ENCODE measurements around the gene ATP5ME.
"Not testable (repeated sequence)": the region's sequence is repeated elsewhere in the genome, so short reads cannot be mapped to it uniquely, and the experiment has no call there.

ATP5ME gene

DNA sequence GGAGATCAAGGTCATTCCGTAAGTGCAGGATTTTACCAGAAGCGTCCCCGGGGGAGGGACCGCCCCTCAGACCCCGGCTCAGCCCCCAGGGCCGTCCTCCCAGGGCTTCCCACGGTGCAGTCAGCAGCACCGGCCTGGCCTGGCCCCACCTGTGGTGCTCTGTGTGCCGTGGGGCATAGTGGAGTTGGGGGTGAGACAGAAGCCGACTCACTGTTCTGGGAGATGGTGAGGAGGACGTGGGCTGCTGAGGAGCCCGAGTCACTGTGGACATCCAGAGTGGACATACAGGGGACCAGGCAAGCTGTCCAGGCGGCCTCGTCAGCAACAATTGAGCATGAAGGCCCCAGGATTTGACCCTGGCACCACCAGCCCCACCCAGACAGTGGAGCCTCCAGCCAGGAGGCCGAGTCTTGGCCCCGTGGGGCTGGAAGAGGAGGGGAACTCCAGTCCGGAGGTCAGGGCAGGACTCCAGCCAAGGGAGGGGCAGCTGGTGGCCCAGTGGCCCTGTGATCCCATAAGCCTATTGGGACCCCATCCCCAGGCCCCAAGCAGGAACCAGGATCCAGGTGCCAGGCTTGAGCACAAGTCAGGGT lies 19.1 kb downstream of the ATP5ME start:
- DNase-seq (ENCODE audit: insufficient read length, low spot score) (no peak), FAIRE-seq (no peak)
- TF ChIP-seq POLR2A (IDR thresholded peaks at IDR 0.05; ENCODE audit: low read depth, low read length): no peak

DNA sequence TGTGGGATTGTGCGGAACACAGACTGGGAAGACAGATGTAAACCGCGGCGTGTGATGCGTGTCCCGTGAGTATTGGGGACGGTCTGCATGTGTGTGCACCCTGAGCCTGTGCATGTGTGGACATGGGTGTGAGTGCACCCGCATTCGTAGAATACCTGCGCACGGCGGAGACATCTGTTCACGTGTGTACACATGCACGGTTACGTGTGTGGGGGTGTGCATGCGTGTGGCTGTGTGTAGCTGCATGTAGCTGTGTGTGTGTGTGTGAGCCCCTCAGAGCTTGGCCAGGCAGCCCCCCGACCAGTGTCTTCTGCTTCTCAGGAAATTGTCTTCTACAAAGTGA lies 19.6 kb downstream of the ATP5ME start:
- no peak for FAIRE-seq
- TF ChIP-seq POLR2A (IDR thresholded peaks at IDR 0.05; ENCODE audit: low read depth, low read length): no peak
- DNase-seq (ENCODE audit: insufficient read length, low spot score): no peak

DNA sequence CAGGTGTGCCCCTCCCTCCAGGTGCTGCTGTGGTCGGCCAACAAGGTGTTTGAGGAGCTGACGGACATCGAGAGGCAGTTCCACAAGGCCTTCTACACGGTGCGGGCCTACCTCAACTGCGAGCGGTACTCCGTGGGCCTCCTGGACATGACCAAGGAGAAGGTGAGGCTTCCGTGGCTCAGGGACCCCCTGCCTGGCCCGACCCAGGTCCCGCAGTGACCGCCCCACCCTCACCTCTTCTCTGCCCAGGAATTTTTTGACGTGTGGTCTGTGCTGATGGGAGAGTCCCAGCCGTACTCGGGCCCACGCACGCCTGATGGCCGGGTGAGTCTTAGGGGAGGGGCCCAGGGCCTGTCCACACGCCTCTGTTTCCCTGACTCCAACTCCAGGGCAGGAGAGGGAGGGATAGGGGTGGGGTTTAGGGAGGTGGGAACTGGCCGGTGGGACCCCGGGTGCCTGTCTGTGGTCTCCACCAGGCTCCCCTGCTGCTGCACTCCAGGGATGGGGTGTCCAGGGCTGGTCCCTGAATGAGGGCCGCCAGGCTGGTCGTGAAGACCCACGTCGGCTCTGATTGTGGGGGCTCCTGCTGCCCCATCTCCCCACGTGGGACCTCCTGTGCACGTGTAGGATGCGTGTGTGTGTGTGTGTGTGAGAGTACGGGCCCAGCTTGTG lies 20.1 kb downstream of the ATP5ME start:
- TF ChIP-seq POLR2A (IDR thresholded peaks at IDR 0.05; ENCODE audit: low read depth, low read length): no peak
- DNase-seq (ENCODE audit: insufficient read length, low spot score) (no peak), FAIRE-seq (no peak)

DNA sequence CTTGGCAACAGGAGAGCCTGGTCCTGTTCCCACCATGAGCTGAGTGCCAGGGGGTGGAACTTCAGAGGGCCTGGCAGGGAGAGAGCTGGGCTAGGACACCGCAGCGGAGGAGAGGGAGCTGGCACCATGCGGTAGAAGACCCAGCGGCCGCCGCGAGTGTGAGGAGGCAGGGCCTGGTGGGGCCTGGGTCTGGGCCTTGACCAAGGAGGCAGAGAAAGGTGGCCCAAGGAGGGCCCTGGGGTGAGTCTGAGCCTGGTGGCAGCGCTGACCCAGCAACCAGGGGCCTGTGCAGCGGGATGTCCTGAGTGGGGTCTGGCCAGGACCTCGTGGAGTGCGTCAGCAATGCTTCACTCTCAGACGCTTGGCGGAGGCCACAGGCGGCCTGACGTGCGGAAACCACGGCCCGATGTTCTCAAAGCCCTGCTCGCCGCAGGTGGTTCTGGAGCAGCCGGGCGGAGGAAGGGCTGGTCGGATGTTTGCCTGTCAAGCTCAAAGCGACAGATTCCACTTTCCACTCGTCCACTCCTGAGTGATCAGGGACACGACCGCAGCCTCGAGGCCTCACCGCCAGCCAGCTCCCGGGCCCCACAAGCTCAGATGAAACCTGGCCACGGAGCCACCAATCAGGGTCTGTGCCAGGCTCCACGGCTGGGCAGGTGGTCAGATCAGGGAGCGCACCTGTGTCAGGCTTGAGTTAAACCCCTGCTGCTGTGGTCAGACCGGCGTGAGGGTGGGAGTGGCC lies 20.8 kb downstream of the ATP5ME start:
- DNase-seq (ENCODE audit: insufficient read length, low spot score) (no peak), FAIRE-seq (no peak)
- TF ChIP-seq POLR2A (IDR thresholded peaks at IDR 0.05; ENCODE audit: low read depth, low read length): no peak

DNA sequence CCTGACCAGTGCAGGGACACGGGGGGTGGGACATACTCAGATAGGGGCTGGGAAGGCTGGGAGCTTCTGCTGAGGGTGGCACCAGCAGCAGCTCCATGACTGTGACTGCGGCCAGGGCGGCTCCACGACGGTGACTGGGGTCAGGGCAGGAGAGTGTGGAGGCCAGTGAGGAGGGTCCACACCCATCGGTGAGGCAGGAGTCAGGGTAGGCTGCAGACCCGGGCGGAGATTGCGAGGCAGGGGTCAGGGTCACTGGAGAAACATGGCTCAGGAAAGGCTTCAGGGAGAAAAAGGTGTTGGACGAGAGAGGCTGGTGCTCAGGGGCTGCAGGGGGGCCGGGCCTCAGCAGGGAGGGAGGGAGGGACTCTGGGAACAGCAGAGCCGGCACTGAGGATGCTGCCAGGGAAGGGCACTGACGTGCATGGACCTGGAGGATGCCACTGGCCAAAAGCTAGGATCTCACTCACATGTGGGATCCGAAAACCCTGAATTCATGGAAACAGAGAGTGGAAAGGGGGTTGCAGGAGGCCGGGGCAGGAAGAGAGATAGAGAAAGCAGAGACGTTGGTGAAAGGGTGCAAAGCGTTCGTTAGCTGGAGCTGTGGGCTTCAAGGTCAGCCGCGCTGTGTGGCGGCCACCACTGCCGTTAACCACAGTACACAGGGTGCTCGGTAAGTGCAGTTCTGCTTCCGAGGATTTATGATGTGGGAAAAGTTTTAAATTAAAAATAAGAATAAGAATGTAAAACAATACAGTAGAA lies 22.0 kb downstream of the ATP5ME start:
- no peak for TF ChIP-seq POLR2A (IDR thresholded peaks at IDR 0.05; ENCODE audit: low read depth, low read length)
- FAIRE-seq: no peak
- no peak for DNase-seq (ENCODE audit: insufficient read length, low spot score)

DNA sequence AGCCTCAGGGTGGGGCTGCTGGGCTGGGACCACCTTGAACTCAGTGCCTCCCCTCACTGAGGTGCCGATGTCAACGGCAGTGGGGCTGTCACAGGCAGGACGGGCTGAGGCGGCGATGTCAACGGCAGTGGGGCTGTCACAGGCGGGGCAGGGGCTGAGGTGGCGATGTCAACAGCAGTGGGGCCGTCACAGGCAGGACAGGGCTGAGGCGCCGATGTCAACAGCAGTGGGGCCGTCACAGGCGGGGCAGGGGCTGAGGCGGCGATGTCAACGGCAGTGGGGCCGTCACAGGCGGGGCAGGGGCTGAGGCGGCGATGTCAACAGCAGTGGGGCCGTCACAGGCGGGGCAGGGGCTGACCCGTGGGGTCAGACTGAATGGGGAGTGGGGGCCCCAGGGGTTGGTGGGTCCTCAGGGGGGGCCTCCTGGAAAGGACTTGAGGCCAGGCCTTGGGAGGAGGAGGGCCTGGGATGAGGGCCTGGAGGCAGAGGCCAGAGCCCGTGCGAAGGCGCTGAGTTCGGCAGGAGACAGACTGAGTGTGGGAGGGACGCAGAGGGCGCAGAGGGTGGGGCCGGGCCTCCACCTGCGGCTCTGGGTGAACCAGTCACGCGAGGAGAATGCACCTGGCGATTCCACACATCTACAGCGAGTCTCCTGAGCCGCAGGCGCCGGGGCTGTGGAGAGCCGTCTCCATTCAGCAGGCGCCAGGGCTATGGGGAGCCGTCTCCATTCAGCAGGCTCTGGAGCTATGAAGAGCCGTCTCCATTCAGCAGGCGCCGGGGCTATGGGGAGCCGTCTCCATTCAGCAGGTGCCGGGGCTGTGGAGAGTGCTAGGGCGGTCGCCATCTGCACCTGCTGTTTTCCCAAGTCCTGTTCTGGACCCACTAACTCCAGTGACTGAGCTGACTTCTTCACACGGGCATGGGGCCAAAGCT lies 22.9 kb downstream of the ATP5ME start:
- no peak for TF ChIP-seq POLR2A (IDR thresholded peaks at IDR 0.05; ENCODE audit: low read depth, low read length)
- FAIRE-seq (no peak), DNase-seq (ENCODE audit: insufficient read length, low spot score) (no peak)

DNA sequence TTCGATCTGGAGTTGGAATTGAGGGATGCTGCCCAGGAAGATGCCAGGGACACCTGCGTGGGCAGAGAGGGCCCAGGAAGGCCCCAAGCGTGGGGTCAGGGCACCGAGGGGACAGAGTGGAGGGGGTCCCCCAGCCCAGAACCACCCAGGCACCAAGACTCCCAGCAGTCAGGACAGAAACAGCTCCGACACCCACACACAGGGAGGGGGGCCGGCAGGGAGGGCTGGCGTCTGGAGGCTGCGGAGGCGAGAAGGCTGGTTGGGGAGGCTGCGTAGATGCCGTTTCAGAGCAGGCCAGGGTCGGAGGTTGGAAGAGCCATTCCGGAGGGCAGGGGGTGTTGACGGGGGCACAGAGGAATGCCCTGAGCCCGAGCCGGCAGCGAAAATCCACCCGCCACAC lies 23.6 kb downstream of the ATP5ME start:
- no peak for FAIRE-seq
- no peak for TF ChIP-seq POLR2A (IDR thresholded peaks at IDR 0.05; ENCODE audit: low read depth, low read length)
- DNase-seq (ENCODE audit: insufficient read length, low spot score): no peak

DNA sequence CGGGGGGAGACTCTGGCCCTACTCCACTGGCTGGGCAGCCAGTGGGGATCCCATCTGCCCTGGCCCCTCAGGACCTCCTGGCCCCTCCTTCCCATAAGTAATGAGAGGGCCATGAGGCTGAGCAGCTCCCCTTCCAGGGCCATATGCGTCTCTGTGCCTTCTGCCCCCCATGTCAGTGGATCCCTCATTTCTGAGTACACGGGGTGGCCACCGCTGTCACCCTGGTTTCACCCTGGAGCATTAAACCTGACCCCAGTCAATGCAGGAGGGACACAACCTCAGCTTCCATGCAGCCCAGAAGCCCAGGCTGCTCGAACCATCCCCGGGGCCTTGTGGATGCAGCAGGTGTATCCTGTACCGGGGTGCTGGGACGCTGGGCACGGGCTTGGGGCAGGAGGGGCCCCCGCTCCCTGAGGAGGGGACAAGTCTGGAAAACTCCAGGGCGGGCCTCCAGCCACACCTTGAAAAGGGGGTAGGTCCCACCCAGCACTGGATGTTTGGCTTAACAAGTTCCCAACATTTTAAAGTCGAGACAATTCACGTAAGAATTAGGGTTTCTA lies 24.2 kb downstream of the ATP5ME start:
- FAIRE-seq (no peak), DNase-seq (ENCODE audit: insufficient read length, low spot score) (no peak)
- TF ChIP-seq POLR2A (IDR thresholded peaks at IDR 0.05; ENCODE audit: low read depth, low read length): no peak

DNA sequence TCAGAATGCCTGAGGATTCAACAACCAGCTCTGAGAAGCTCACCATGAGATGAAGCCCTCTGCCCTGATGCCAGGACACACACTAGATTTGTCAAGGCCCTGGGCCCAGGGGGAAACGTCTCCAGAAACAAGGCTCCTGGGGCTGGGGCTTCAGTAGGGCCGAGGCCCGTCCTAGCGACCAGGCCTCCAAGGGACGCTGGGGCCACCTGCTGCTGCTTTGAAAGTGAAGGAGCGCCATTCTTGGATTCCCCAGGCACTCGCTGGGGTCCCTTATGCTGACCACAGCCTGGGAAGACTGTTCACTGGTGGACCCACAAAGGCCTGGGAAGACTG lies 24.8 kb downstream of the ATP5ME start:
- TF ChIP-seq POLR2A (IDR thresholded peaks at IDR 0.05; ENCODE audit: low read depth, low read length): no peak
- no peak for DNase-seq (ENCODE audit: insufficient read length, low spot score)
- no peak for FAIRE-seq

DNA sequence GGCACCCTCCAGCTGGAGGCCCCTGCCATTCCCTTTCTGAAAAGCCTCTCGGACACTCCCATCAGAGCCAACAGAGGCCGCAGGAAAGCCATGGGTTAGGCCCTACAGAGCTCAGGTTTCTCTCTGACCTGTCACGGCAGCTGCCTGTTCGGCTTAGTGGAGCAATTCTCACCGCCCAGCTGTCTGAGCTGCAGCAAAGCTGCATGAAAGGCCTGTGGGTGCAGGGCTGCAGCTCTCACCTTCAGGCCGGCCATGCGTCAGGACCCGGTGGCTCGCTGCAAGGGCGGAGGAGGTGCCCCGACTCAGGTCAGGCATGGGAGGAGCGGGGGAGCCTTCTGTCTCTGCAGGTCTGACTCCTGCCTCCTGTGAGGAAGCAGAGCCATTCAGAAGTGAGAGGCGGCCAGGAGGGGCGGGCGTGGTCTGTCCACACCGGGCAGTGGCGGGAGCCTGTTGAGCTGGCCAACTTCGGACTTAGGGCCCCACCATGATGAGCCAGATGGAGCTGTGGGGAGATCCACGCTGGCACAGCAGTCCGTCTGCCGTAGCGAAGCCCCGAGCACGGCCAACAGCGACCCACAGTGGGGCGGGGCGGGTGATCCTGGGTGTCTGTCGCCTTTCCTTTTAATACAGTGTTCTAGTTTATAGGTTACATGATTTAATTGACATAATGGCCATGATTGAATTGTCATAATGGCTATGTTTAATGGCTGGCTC lies 25.3 kb downstream of the ATP5ME start:
- no peak for TF ChIP-seq POLR2A (IDR thresholded peaks at IDR 0.05; ENCODE audit: low read depth, low read length)
- no peak for FAIRE-seq
- no peak for DNase-seq (ENCODE audit: insufficient read length, low spot score)

DNA sequence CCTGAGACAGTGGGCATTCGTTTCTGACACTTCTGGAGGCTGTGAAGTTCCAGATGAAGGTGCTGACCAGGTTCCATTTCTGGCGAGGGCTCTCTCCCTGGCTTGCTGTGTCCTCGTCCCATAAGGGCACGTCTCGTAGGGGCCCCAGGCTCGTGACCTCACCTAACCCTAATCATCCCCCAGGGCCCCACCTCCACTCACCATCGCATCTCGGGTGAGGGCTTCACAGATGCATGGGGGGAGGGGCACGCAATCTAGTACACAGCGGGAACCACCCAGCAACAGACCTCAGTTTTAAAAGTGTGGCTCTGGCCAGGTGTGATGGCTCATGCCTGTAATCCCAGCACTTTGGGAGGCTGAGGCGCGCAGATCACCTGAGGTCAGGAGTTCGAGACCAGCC lies 26.6 kb downstream of the ATP5ME start:
- DNase-seq (ENCODE audit: insufficient read length, low spot score) (no peak), FAIRE-seq (no peak)
- TF ChIP-seq POLR2A (IDR thresholded peaks at IDR 0.05; ENCODE audit: low read depth, low read length): no peak

DNA sequence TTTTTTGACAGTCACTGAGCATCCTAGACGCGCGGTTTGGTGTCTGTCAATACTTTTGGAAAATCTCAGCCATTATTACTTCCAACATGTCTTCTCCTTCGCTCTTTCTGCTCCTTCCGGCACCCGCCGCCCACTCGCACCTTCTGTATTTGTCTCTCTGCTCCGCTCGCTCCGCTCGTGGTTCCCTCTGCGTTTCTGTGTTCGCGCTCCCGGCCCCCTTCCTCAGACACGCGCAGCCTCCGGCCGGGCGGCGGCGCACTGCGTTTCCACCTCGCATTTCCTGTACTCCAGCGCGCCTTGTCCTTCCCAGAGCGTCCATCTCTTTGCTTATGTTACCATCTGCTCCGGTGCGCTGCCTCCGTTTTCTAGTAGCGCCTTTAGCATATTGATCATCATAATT lies 27.6 kb downstream of the ATP5ME start:
- no peak for FAIRE-seq

DNA sequence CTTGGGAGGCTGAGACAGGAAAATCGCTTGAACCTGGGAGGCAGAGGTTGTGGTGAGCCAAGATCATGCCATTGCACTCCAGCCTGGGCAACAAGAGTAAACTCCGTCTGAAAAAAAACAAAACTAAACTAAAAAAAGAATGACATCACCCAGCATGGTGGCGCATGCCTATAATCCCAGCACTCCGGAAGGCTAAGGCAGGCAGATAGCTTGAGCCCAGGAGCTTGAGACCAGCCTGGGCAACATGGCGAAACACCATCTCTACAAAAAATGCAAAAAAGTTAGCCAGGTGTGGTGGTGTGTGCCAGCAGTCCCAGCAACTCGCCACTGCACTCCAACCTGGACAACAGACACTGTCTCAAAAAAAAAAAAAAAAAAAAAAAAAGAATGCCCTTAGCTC lies 31.7 kb downstream of the ATP5ME start:
- not testable (repeated sequence) for DNase-seq (ENCODE audit: insufficient read length, low spot score); FAIRE-seq

More for the DNA sequence above, 27.6 kb downstream of the ATP5ME start:
- TF ChIP-seq POLR2A (IDR thresholded peaks at IDR 0.05; ENCODE audit: low read depth, low read length): no peak
- DNase-seq (ENCODE audit: insufficient read length, low spot score): no peak

Measured in H54 (cell line).